Endothelial cell (in vitro differentiated cells): ENCODE data around the gene THRB. TPM values are rescaled to one million over a fixed set of nuclear protein-coding genes. Genes with fewer than 3 reads are reported as not detected.

Experiments
- DNase-seq: peaks from one replicate; pipeline ENCODE4 v3.0.0; 2021; ENCODE audit warnings: low spot score
- H3K27ac Mint-ChIP-seq: one replicate; pipeline ENCODE4 v1.8.0; 2021; ENCODE audit warnings: mixed read lengths, inconsistent platforms; ENCODE audit not compliant: unreplicated experiment
- H3K27me3 Mint-ChIP-seq: one replicate; pipeline ENCODE4 v1.8.0; 2021; ENCODE audit warnings: mild to moderate bottlenecking, moderate library complexity, mixed read lengths, inconsistent platforms; ENCODE audit not compliant: unreplicated experiment
- H3K36me3 Mint-ChIP-seq: one replicate; pipeline ENCODE4 v1.8.0; 2021; ENCODE audit warnings: mild to moderate bottlenecking, low read depth, mixed read lengths, inconsistent platforms; ENCODE audit not compliant: unreplicated experiment
- H3K4me1 Mint-ChIP-seq: one replicate; pipeline ENCODE4 v1.8.0; 2021; ENCODE audit warnings: mild to moderate bottlenecking, mixed read lengths, inconsistent platforms; ENCODE audit not compliant: unreplicated experiment
- H3K4me3 Mint-ChIP-seq: one replicate; pipeline ENCODE4 v1.8.0; 2021; ENCODE audit warnings: mild to moderate bottlenecking, mixed read lengths, inconsistent platforms; ENCODE audit not compliant: unreplicated experiment
- H3K9me3 Mint-ChIP-seq: one replicate; pipeline ENCODE4 v1.8.0; 2021; ENCODE audit warnings: mixed read lengths, inconsistent platforms; ENCODE audit not compliant: unreplicated experiment
- CTCF ChIP-seq: fragments of 200-600 bp; sonication (generic); IDR thresholded peaks from one replicate; pipeline ENCODE4 v1.5.0; 2021; ENCODE audit warnings: antibody characterized with exemption; ENCODE audit not compliant: unreplicated experiment
- total RNA-seq: library from RNA; stranded (reverse); fragmentation: NEBNext Ultra II Directional; extraction: Animal tissue kit (Norgen Biotek cat#: 25700); gene quantifications from one replicate; pipeline ENCODE4 v1.2.1, GENCODE V29; 2021; ENCODE audit not compliant: unreplicated experiment

The THRB gene
- total RNA-seq, 1 donor from 2014 or later = 0.38 TPM

DNA sequence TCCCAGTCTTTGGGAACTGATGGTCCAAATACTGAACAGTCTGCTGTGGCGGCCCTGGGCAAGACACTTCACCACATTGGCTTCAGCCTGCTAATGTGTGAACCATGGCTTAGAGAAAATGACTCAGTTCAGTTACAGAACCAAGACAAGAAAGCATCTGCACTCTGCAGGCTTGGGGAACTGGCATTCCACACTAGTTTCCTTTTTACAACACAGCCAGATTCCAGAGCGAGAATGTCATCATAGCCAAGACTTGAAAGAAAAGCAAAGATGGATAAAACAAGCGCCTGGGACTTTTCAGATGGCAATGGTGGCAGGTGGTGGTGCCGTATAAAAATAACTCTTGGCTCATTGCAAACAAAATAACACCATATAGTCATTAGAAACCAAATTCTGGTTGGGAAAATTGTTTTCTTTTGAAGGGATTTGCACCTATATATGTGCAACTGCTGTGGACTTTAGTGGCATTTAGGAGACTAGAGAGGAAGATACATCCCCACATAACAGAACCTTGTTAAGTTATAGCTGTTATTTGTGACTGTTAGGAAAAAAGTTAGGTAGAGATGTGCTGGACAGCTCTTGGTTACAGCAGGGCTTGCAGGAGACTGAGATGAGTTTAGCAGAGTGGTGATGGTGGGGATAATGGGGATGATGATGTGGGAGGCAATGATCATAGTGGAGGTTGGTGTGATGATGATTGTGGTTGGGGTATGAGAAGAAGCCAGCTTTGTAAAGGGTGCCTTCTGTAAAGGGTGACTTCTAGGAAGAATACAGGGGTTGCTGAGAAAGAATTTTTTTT, 273.6 kb downstream of the THRB start:
- DNase-seq = no peak
- peaks cover 3% of the 10 kb centered on the region for H3K27me3 Mint-ChIP-seq
- peaks cover 17% of the 10 kb centered on the region for H3K4me1 Mint-ChIP-seq
- H3K9me3 Mint-ChIP-seq = no peaks in the 10 kb centered on the region
- H3K4me3 Mint-ChIP-seq = no peak overlapping the region
- peak overlapping the region; percentile 45 for H3K27ac Mint-ChIP-seq
- no peak for TF ChIP-seq CTCF
- no peaks in the 10 kb centered on the region for H3K36me3 Mint-ChIP-seq

GRCh38 chr3:24215502-24215901, 279.1 kb downstream of the THRB start:
- Mint-ChIP-seq H3K27ac (no peak overlapping the region), H3K36me3 (no peaks in the 10 kb centered on the region), H3K9me3 (no peaks in the 10 kb centered on the region), H3K4me3 (no peak overlapping the region), H3K27me3 (peaks cover under 1% of the 10 kb centered on the region), H3K4me1 (peaks cover under 1% of the 10 kb centered on the region)
- no peak for DNase-seq
- no peak for TF ChIP-seq CTCF

DNA sequence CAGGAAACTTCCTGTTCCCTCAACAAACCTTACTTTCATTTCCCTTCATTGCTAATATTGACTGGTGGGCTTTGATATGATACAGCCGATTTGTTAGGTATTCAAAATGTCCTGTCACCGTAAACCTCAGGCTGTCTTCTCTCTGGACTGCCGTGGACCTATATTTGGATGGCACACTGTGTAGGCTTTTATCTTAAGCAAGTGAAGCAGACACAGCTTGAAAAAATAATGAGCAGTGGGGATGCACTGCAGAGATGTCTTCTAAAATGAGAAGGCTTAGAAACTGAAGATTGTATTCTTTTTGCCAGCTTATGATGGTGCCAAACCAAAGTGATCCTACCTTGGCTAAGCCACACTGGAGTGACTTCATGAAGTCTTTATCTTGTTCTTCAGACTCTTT, 283.3 kb downstream of the THRB start:
- Mint-ChIP-seq H3K4me1 (no peaks in the 10 kb centered on the region), H3K27ac (no peak overlapping the region), H3K36me3 (no peaks in the 10 kb centered on the region), H3K27me3 (no peaks in the 10 kb centered on the region), H3K4me3 (no peak overlapping the region), H3K9me3 (no peaks in the 10 kb centered on the region)
- DNase-seq = no peak
- TF ChIP-seq CTCF = no peak

DNA sequence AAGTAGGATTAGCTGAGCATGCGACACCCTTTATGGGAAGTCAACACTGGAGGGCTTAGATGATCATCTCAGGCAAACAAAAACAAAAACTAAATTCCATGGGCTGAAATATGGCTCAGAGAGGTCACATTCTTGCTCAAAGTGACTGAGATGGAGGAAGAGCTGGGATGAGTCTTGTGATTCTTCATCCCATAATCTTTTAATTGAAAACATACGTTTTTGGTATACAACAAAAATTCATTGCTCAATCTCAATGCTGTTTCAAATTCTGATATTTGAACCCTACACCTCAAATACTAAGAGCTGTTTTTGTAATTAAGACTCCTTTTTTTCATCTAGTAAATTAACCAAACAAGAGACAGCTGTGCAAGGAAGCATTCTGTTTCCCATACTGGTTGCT, 292.6 kb downstream of the THRB start:
- no peak overlapping the region for H3K27ac Mint-ChIP-seq
- DNase-seq = no peak
- H3K9me3 Mint-ChIP-seq = no peaks in the 10 kb centered on the region
- no peaks in the 10 kb centered on the region for H3K4me1 Mint-ChIP-seq
- no peaks in the 10 kb centered on the region for H3K36me3 Mint-ChIP-seq
- H3K27me3 Mint-ChIP-seq = no peaks in the 10 kb centered on the region
- no peak overlapping the region for H3K4me3 Mint-ChIP-seq
- TF ChIP-seq CTCF = no peak

DNA sequence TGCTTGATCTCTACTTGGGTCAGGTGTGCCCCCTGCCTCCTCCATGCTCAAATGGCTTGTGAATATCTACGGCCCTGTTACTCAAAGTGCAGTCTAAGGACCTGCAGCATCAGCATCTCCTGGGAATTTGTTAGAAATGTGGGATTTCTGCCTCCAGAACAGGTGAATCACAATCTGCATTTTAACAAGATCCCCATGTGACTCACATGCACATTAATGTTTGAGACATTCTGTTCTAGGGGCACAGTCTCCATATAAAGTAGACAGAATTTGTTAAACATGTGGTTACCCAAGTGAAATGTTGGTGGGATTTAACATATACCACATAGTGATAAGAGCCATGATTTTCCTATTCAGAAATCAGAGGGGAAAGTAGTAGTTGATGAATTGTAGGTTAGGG, 293.3 kb downstream of the THRB start:
- DNase-seq = no peak
- H3K4me3 Mint-ChIP-seq = no peak overlapping the region
- H3K27ac Mint-ChIP-seq = no peak overlapping the region
- H3K9me3 Mint-ChIP-seq = no peaks in the 10 kb centered on the region
- H3K27me3 Mint-ChIP-seq = no peaks in the 10 kb centered on the region
- no peaks in the 10 kb centered on the region for H3K36me3 Mint-ChIP-seq
- no peaks in the 10 kb centered on the region for H3K4me1 Mint-ChIP-seq
- no peak for TF ChIP-seq CTCF
